AG09309 (cell line): Measurements from ENCODE around the gene DDX27.

Source experiments
- DNase-seq: peaks from one replicate; pipeline ENCODE4 v3.0.0-alpha.2; 2010; ENCODE audit warnings: low read depth
- H3K4me3 ChIP-seq: 2 replicates; pipeline ENCODE4 v1.5.1; 2011; ENCODE audit warnings: mild to moderate bottlenecking, low read depth, low read length, moderate library complexity; ENCODE audit not compliant: control insufficient read depth
- CTCF ChIP-seq: IDR thresholded peaks from 2 replicates; pipeline ENCODE4 v1.5.1; 2011; ENCODE audit warnings: mild to moderate bottlenecking, low read depth, low read length, inconsistent platforms; ENCODE audit not compliant: insufficient read depth, control insufficient read depth; ENCODE audit errors: missing control alignments

DDX27 gene

GRCh38 chr20:49276161-49276960 lies 57.1 kb downstream of the DDX27 start:
- TF ChIP-seq CTCF: no peak
- peak overlapping the region; percentile 92 for H3K4me3 ChIP-seq
- no peak for DNase-seq

GRCh38 chr20:49276961-49277785 lies 58.0 kb downstream of the DDX27 start:
- no peak for TF ChIP-seq CTCF
- peak overlapping the region; percentile 92 for H3K4me3 ChIP-seq
- no peak for DNase-seq

- TF ChIP-seq CTCF: no peak
- DNase-seq: no peak
- H3K4me3 ChIP-seq: peak overlapping the region; percentile 92
These were observed 58.5 kb downstream of the DDX27 start for GRCh38 chr20:49277786-49278035.

- peak; percentile 90 for DNase-seq
- TF ChIP-seq CTCF: no peak
- peak within 1 kb of the TSS; percentile 92 for H3K4me3 ChIP-seq
These were observed 59.0 kb downstream of the DDX27 start, which contains the start of gene ZNFX1 for GRCh38 chr20:49278036-49278817. Gene ZNFX1 (minus strand): TSS chr20:49278057. CDS start chr20:49275839, 2,218 bp downstream.

GRCh38 chr20:49278818-49279676 lies 59.8 kb downstream of the DDX27 start:
- no peak for TF ChIP-seq CTCF
- DNase-seq: no peak
- H3K4me3 ChIP-seq: peak overlapping the region; percentile 91
